ENCODE measurements around the gene ERC1.

ERC1 gene

DNA sequence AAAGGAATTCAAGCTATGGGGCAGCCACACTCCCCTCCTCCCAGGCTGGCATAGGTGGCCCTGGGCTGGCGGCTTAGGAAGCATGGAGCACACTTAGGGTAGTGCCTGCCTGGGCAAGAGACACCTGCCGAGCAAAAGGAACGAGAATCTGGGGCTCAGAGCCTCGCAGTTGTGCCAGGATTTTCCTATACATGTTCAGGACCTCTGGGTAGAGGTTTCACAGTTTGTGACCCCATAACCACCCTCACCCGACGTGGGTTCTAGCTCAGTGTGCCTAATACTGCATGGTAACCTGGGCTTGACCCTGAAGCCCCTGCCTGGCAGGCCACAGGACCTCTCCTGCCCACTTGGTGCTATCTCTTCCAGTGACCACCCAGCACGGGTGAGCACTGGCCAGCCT is 503.8 kb downstream of the ERC1 start:
- H3K4me3 ChIP-seq (ENCODE audit: low read length), result no peak overlapping the region
- H4K20me1 ChIP-seq (ENCODE audit: control insufficient read depth, insufficient read depth, low read depth, low read length), result no peaks in the 10 kb centered on the region
- H3K9me3 ChIP-seq (ENCODE audit: control insufficient read depth, insufficient read depth, low read length), result no peaks in the 10 kb centered on the region
- TF ChIP-seq EZH2phosphoT487 (IDR thresholded peaks at IDR 0.05; ENCODE audit: borderline replicate concordance, low read length), result no peak
- TF ChIP-seq, protein P1, sequence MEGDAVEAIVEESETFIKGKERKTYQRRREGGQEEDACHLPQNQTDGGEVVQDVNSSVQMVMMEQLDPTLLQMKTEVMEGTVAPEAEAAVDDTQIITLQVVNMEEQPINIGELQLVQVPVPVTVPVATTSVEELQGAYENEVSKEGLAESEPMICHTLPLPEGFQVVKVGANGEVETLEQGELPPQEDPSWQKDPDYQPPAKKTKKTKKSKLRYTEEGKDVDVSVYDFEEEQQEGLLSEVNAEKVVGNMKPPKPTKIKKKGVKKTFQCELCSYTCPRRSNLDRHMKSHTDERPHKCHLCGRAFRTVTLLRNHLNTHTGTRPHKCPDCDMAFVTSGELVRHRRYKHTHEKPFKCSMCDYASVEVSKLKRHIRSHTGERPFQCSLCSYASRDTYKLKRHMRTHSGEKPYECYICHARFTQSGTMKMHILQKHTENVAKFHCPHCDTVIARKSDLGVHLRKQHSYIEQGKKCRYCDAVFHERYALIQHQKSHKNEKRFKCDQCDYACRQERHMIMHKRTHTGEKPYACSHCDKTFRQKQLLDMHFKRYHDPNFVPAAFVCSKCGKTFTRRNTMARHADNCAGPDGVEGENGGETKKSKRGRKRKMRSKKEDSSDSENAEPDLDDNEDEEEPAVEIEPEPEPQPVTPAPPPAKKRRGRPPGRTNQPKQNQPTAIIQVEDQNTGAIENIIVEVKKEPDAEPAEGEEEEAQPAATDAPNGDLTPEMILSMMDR (IDR thresholded peaks at IDR 0.05; ENCODE audit: low read depth, low read length, poor library complexity, severe bottlenecking), result no peak
- H3F3A ChIP-seq (ENCODE audit: control insufficient read depth, insufficient read depth), result no peaks in the 10 kb centered on the region
- no peak overlapping the region for H3K4me2 ChIP-seq (ENCODE audit: low read length)
- peaks cover 8% of the 10 kb centered on the region; the same call in 1 of the 2 replicates for H3K36me3 ChIP-seq (ENCODE audit: control insufficient read depth, low read length)
- H3K9me2 ChIP-seq (replicated peaks; ENCODE audit: control insufficient read depth, low read length), result no peaks in the 10 kb centered on the region
- no peaks in the 10 kb centered on the region for H3K27me3 ChIP-seq (ENCODE audit: control insufficient read depth, low read length)
- H3K79me2 ChIP-seq (ENCODE audit: control insufficient read depth, low read length), result no peaks in the 10 kb centered on the region
- no peak overlapping the region for H3K27ac ChIP-seq (ENCODE audit: low read depth, low read length)
- H3K4me1 ChIP-seq (ENCODE audit: control insufficient read depth, low read length), result peaks cover 8% of the 10 kb centered on the region

- no peaks in the 10 kb centered on the region for H4K20me1 ChIP-seq (ENCODE audit: control insufficient read depth, insufficient read depth, low read depth, low read length)
- H3K9me2 ChIP-seq (replicated peaks; ENCODE audit: control insufficient read depth, low read length), result no peaks in the 10 kb centered on the region
- no peaks in the 10 kb centered on the region for H3F3A ChIP-seq (ENCODE audit: control insufficient read depth, insufficient read depth)
- peaks cover 2% of the 10 kb centered on the region; the same call in 1 of the 2 replicates for H3K36me3 ChIP-seq (ENCODE audit: control insufficient read depth, low read length)
- H3K4me3 ChIP-seq (ENCODE audit: low read length), result no peak overlapping the region
- H3K27ac ChIP-seq (ENCODE audit: low read depth, low read length), result no peak overlapping the region
- H3K4me1 ChIP-seq (ENCODE audit: control insufficient read depth, low read length), result peaks cover 8% of the 10 kb centered on the region
- H3K4me2 ChIP-seq (ENCODE audit: low read length), result no peak overlapping the region
- H3K9me3 ChIP-seq (ENCODE audit: control insufficient read depth, insufficient read depth, low read length), result no peaks in the 10 kb centered on the region
- no peaks in the 10 kb centered on the region for H3K79me2 ChIP-seq (ENCODE audit: control insufficient read depth, low read length)
- TF ChIP-seq, protein P1 (IDR thresholded peaks at IDR 0.05; ENCODE audit: low read depth, low read length, poor library complexity, severe bottlenecking), result no peak
- TF ChIP-seq EZH2phosphoT487 (IDR thresholded peaks at IDR 0.05; ENCODE audit: borderline replicate concordance, low read length), result no peak
- H3K27me3 ChIP-seq (ENCODE audit: control insufficient read depth, low read length), result no peaks in the 10 kb centered on the region
Observed at GRCh38 chr12:1496162-1496900, 505.3 kb downstream of the ERC1 start.

DNA sequence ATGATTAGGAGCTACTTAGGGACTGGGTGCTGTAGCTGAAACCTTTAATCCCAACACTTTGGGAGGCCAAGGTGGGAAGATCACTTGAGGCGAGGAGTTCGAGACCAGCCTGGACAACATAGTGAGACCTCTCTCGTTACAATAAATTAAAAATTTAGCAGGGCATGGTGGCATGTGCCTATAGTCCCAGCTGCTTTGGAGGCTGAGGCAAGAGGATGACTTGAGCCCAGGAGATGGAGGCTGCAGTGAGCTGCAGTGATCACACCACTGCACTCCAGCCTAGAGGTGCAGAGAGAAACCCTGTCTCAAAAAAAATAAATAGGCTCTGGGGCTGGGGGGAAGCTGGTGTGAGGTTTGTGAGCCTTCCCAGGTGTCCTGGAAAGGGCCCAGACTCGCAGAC is 506.1 kb downstream of the ERC1 start:
- TF ChIP-seq, protein P1 (IDR thresholded peaks at IDR 0.05; ENCODE audit: low read depth, low read length, poor library complexity, severe bottlenecking), result no peak
- TF ChIP-seq EZH2phosphoT487 (IDR thresholded peaks at IDR 0.05; ENCODE audit: borderline replicate concordance, low read length), result no peak
- H3K4me2 ChIP-seq (ENCODE audit: low read length), result no peak overlapping the region

More for the DNA sequence above, 506.1 kb downstream of the ERC1 start:
- Histone ChIP-seq H3K4me1 (ENCODE audit: control insufficient read depth, low read length) (peaks cover 8% of the 10 kb centered on the region), H3K9me2 (replicated peaks; ENCODE audit: control insufficient read depth, low read length) (no peaks in the 10 kb centered on the region), H3F3A (ENCODE audit: control insufficient read depth, insufficient read depth) (no peaks in the 10 kb centered on the region), H3K9me3 (ENCODE audit: control insufficient read depth, insufficient read depth, low read length) (no peaks in the 10 kb centered on the region), H3K36me3 (ENCODE audit: control insufficient read depth, low read length) (no peaks in the 10 kb centered on the region), H4K20me1 (ENCODE audit: control insufficient read depth, insufficient read depth, low read depth, low read length) (no peaks in the 10 kb centered on the region), H3K79me2 (ENCODE audit: control insufficient read depth, low read length) (no peaks in the 10 kb centered on the region), H3K4me3 (ENCODE audit: low read length) (no peak overlapping the region), H3K27ac (ENCODE audit: low read depth, low read length) (no peak overlapping the region), H3K27me3 (ENCODE audit: control insufficient read depth, low read length) (no peaks in the 10 kb centered on the region)

All from DOHH2 (cell line).